K562 (cell line): Measurements from ENCODE around the gene FOXA3. TPM values are rescaled to one million over a fixed set of nuclear protein-coding genes. Genes with fewer than 3 reads are reported as not detected.

Experiments
- ATAC-seq: fragments of 200-7000 bp; cut with Tn5 transposase; 3 replicates; pipeline ENCODE4 v1.9.1; 2020; ENCODE audit warnings: moderate library complexity
- BruUV-seq: library from RNA; stranded (reverse); fragments of 400-500 nt; replicated peaks from 2 replicates; lab custom pipeline; 2021; lab: Mats Ljungman, UMichigan
- CTCF ChIA-PET: fragments of 300-600 bp; formaldehyde crosslinking; extraction: SDS; loops from one replicate; lab custom pipeline; 2021; ENCODE audit warnings: low intra/inter-chr PET ratio; lab: Yijun Ruan, JAX
- POLR2A ChIA-PET: fragments of 300-600, 350-650 bp; sonication (Branson Sonifier 250); formaldehyde crosslinking; extraction: SDS; loops from one replicate; lab custom pipeline; 2021; ENCODE audit warnings: antibody characterized with exemption, inconsistent platforms; lab: Yijun Ruan, JAX
- DNase-seq, 4 experiments: peaks; one replicate each; pipeline versions ENCODE4 v3.0.0 to v3.0.0-alpha.2; 2011 to 2018; ENCODE audit warnings: low spot score in 3 of 4, mixed read lengths in 3 of 4; ENCODE audit errors: extremely low read depth in 1 of 4
- FAIRE-seq: peaks from 2 replicates; lab custom pipeline; 2011; peaks lifted over from hg19 to GRCh38; lab: Jason Lieb, UNC
- H2AFZ ChIP-seq: 2 replicates; pipeline ENCODE4 v1.6.0; 2011; ENCODE audit warnings: low read depth, low read length, control low read depth, inconsistent platforms
- H3K27ac ChIP-seq: fragments of 200-600 bp; 3 replicates; pipeline ENCODE4 v1.8.0; 2011; ENCODE audit warnings: low read depth, mild to moderate bottlenecking, control low read depth, inconsistent platforms, low read length, moderate library complexity, mixed read lengths; ENCODE audit errors: extremely low read depth
- H3K27me3 ChIP-seq, 2 experiments: fragments of 300-600 bp in 1 of 2; 2 replicates in 1 of 2; 3 replicates in 1 of 2; pipeline versions ENCODE4 v1.6.0 to v1.8.0; 2011; ENCODE audit warnings: inconsistent platforms in 2 of 2, low read length in 2 of 2, mild to moderate bottlenecking in 1 of 2, mixed read lengths in 1 of 2, moderate library complexity in 1 of 2; ENCODE audit not compliant: control insufficient read depth in 2 of 2, insufficient read depth in 2 of 2
- H3K36me3 ChIP-seq: fragments of 300-600 bp; 3 replicates; pipeline ENCODE4 v1.8.0; 2011; ENCODE audit warnings: mild to moderate bottlenecking, low read length, inconsistent platforms; ENCODE audit not compliant: control insufficient read depth, insufficient read depth
- H3K4me1 ChIP-seq, 2 experiments: fragments of 200-600 bp in 1 of 2; replicated peaks in 1 of 2; 2 replicates in 1 of 2; 3 replicates in 1 of 2; pipeline versions ENCODE4 v1.5.1 to v1.8.0; 2011; ENCODE audit warnings: inconsistent platforms in 2 of 2, low read length in 2 of 2, mild to moderate bottlenecking in 1 of 2, mixed read lengths in 1 of 2, moderate library complexity in 1 of 2; ENCODE audit not compliant: control insufficient read depth in 2 of 2, insufficient read depth in 2 of 2
- H3K4me2 ChIP-seq: 2 replicates; pipeline ENCODE4 v1.6.1; 2011; ENCODE audit warnings: low read length, control low read depth, inconsistent platforms, mixed read lengths; ENCODE audit not compliant: insufficient read depth
- H3K4me3 ChIP-seq: fragments of 200-600 bp; sonication (generic), shearing (Covaris generic); 2 replicates; pipeline ENCODE4 v1.5.1; 2016; ENCODE audit warnings: control low read depth, inconsistent platforms
- H3K79me2 ChIP-seq: fragments of 200-600 bp; 3 replicates; pipeline ENCODE4 v1.8.0; 2011; ENCODE audit warnings: low read length, inconsistent platforms; ENCODE audit not compliant: control insufficient read depth, insufficient read depth
- H3K9ac ChIP-seq, 2 experiments: 2 replicates each; pipeline versions ENCODE4 v1.6.0 to v1.6.1; 2011; ENCODE audit warnings: low read depth in 2 of 2, low read length in 2 of 2, control low read depth in 1 of 2, inconsistent platforms in 1 of 2, mild to moderate bottlenecking in 1 of 2, mixed read lengths in 1 of 2; ENCODE audit not compliant: insufficient read depth in 1 of 2
- H3K9me1 ChIP-seq: one replicate; pipeline ENCODE4 v1.6.0; 2011; ENCODE audit warnings: inconsistent platforms, mild to moderate bottlenecking, low read length, moderate library complexity; ENCODE audit not compliant: control insufficient read depth, insufficient read depth
- H3K9me3 ChIP-seq: replicated peaks from 2 replicates; pipeline ENCODE4 v1.5.1; 2011; ENCODE audit warnings: low read depth, low read length, inconsistent platforms; ENCODE audit not compliant: control insufficient read depth, insufficient read depth
- H4K20me1 ChIP-seq: replicated peaks from 2 replicates; pipeline ENCODE4 v1.6.1; 2011; ENCODE audit warnings: low read length, inconsistent platforms, mixed read lengths; ENCODE audit not compliant: control insufficient read depth, insufficient read depth
- BACH1 ChIP-seq: fragments of 200-800 bp; sonication (Bioruptor generic); IDR thresholded peaks from 2 replicates; pipeline ENCODE4 v1.6.1; 2016; ENCODE audit warnings: missing genetic modification characterization, missing compliant biosample characterization
- GTF2B ChIP-seq: IDR thresholded peaks from 2 replicates; pipeline ENCODE4 v1.6.1; 2011; ENCODE audit not compliant: insufficient read length; ENCODE audit errors: extremely low read depth
- HDAC3 ChIP-seq: fragments of 450-650 bp; IDR thresholded peaks from 2 replicates; pipeline ENCODE4 v1.6.1; 2018; ENCODE audit warnings: borderline replicate concordance, mild to moderate bottlenecking, moderate library complexity; ENCODE audit not compliant: partially characterized antibody
- NR2F6 ChIP-seq: fragments of 450-650 bp; formaldehyde crosslinking; IDR thresholded peaks from 2 replicates; pipeline ENCODE4 v1.4.0; 2020; ENCODE audit warnings: mild to moderate bottlenecking
- OTX1 ChIP-seq: fragments of 450-650 bp; formaldehyde crosslinking; IDR thresholded peaks from 2 replicates; pipeline ENCODE4 v1.4.0; 2022; ENCODE audit warnings: mild to moderate bottlenecking
- TAF9B ChIP-seq: fragments of 450-650 bp; IDR thresholded peaks from 2 replicates; pipeline ENCODE4 v1.6.1; 2018; ENCODE audit warnings: mild to moderate bottlenecking; ENCODE audit not compliant: partially characterized antibody
- TAL1 ChIP-seq: fragments of 450-650 bp; IDR thresholded peaks from 2 replicates; pipeline ENCODE4 v1.6.1; 2016; ENCODE audit warnings: mild to moderate bottlenecking
- TCF3 ChIP-seq: sonication (generic); formaldehyde crosslinking; IDR thresholded peaks from 2 replicates; pipeline ENCODE4 v1.4.0; 2020; ENCODE audit warnings: mild to moderate bottlenecking, missing genetic modification reagents
- ZNF146 ChIP-seq: IDR thresholded peaks from one replicate; pipeline ENCODE4 v1.6.1; 2018; ENCODE audit warnings: missing compliant biosample characterization; ENCODE audit not compliant: unreplicated experiment
- ZNF512 ChIP-seq: IDR thresholded peaks from 2 replicates; pipeline ENCODE4 v1.6.1; 2016; ENCODE audit warnings: missing genetic modification characterization, missing compliant biosample characterization
- WGBS: fragments of 100-300 bp; shearing (Covaris generic); methylation state at CpG from one replicate; pipeline ENCODE4 v1.1.6; 2016; ENCODE audit warnings: low coverage, mixed read lengths; ENCODE audit not compliant: insufficient coverage; ENCODE audit errors: missing lambda C conversion rate; 5-methylcytosine and 5-hydroxymethylcytosine counted together
- in situ Hi-C: fragments of 300-500 bp; cut with MboI; formaldehyde crosslinking; loops from 4 replicates; pipeline ENCODE4 v1.15.0; 2018; ENCODE audit warnings: inconsistent platforms, mixed read lengths
- intact Hi-C: fragments of 100-400 bp; cut with micrococcal nuclease; formaldehyde crosslinking; loops from 2 replicates; pipeline ENCODE4 v1.14.2; 2022
- polyA plus RNA-seq, 8 experiments: library from polyadenylated mRNA; depleted of rRNA in 4 of 8; stranded (reverse) in 5 of 8; unstranded in 3 of 8; fragments of >200 nt; fragmentation: Nextera tagmentation in 2 of 8; fragmentation: Illumina TruSeq in 1 of 8; extraction: Ambion mirVana in 2 of 8; extraction: Trizol in 1 of 8; gene quantifications; 2 replicates each; pipeline versions ENCODE4 v1.2.1 to v1.2.3, GENCODE V29; 2011 to 2014; ENCODE audit warnings: inconsistent platforms in 1 of 8, missing spikeins in 1 of 8
- total RNA-seq, 7 experiments: library from RNA; depleted of rRNA in 6 of 7; stranded (reverse); fragments of >200 nt in 6 of 7; fragmentation: Illumina TruSeq in 2 of 7; extraction: Trizol in 2 of 7; gene quantifications; 2 replicates each; pipeline versions ENCODE4 v1.2.1 to v1.2.3, GENCODE V29; 2011 to 2021; ENCODE audit warnings: low replicate concordance in 1 of 7

The FOXA3 gene
- total and polyA plus RNA-seq, 9 of the 15 experiments (the other 6 are each of a cell fraction or from before 2014, with no cell fraction given), result 1.3 to 15.5 (median 4.7) TPM

- Histone ChIP-seq H3K36me3 (peaks cover 81% of the 10 kb centered on the region), H3K9me3 (peaks cover 4% of the 10 kb centered on the region; the same call in 1 of the 2 replicates)
- TF ChIP-seq TCF3 (no peak), ZNF512 (tag) (no peak), OTX1 (CRISPR knock-in tag) (no peak), BACH1 (tag) (no peak), NR2F6 (CRISPR knock-in tag) (no peak), ZNF146 (CRISPR knock-in tag) (no peak), TAL1 (no peak), HDAC3 (no peak), GTF2B (no peak), TAF9B (no peak)
- TF ChIP-seq, all 486 proteins: peak for 0
- Histone ChIP-seq H3K9me1 (no peaks in the 10 kb centered on the region), H3K4me2 (no peak overlapping the region), H4K20me1 (no peaks in the 10 kb centered on the region), H3K79me2 (no peaks in the 10 kb centered on the region), H3K27ac (no peak overlapping the region), H3K9ac (peak overlapping the region in 1 of 2 experiments; percentile 23; a peak in 1 of 4 replicates), H3K27me3 (no peaks in the 10 kb centered on the region), H3K4me3 (no peak overlapping the region), H3K4me1 (no peaks in the 10 kb centered on the region), H2AFZ (no peak overlapping the region)
- in situ Hi-C loops (no loop called here), intact Hi-C loops (no loop called here)
- WGBS, result 88% methylated on average over 7 of the region's 7 CpGs
- no peak for ATAC-seq
- CTCF ChIA-PET, result no interaction called here
- BruUV-seq, result no TSS peak
- no peak for DNase-seq
- POLR2A ChIA-PET, result interaction anchor here (1.5 to 2.1 kb wide), 2 partner anchors 12 to 28 kb away, joined by 4 to 7 read pairs; partner anchors contain the start of gene SYMPK
- FAIRE-seq, result no peak
Observed at GRCh38 chr19:45834970-45835369, 29.2 kb upstream of the FOXA3 start.
